NCI-H774 (cell line): ENCODE measurements around the gene MTMR3.

Experiments
- DNase-seq: peaks from one replicate; lab custom pipeline; 2025; lab: John Stamatoyannopoulos, UW

The MTMR3 gene

DNA sequence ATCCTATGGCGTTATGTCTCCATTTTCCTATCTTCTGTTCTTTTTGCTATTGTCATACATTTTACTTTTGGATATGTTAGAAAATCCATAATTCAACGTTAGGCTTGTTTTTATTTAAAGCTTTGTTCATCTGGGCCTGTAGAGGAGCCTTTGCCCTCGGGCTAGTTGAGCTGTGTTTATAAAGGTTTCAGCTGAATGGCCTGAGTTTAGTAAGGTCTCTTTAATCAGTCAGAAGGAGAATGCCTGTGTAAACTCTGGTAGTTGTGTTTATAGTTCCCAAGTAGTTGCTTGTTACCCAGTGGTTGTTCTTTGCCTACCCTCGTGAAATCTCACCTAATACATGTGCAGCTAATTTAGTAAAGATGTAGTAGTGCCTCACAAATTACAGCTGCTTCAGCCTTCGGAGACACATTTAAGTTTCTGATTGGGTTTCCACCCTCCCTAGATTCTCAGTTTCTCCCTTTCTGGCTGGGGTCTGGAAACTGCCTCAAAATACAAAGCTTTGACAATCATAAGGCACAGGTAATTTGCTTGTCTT lies 33.1 kb downstream of the MTMR3 start:
- no peak for DNase-seq

DNA sequence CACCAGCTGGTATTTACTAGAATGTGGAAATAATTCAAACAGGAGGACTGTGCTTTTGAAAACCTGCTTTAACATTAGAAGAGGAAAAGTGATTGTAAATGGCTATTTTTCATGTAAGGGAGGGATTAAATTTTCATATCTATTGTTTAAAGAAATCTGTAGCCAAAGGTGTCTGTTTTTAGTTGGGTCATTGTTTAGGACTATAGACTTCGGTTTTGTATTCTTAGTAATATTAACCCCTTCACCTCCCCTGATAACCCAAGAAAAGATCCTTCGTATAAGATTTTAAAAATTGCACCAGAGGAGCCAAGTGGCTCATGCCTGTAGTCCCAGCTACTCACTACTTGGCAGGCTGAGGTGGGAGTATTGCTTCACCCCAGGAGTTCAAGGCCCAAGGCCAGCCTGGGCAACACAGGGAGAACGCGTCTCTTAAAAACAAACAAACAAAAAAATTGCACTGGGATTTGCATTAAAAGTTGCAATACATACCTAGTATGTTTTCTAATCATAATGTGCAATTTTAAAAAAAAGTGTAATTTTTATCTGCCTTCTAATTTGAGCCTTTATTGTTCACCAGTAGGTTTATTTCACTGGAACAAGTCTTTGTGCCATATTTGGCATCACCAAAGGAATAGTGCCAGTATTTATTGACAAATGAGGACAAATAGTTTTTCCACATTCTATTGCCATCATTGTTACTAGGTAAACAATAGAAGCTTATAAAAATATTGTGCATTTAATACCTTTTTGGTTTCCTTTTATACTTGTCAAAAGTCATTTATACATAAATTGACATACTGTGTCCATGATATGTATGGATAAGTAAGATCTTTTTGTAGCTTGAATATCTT lies 34.3 kb downstream of the MTMR3 start:
- DNase-seq = no peak

DNA sequence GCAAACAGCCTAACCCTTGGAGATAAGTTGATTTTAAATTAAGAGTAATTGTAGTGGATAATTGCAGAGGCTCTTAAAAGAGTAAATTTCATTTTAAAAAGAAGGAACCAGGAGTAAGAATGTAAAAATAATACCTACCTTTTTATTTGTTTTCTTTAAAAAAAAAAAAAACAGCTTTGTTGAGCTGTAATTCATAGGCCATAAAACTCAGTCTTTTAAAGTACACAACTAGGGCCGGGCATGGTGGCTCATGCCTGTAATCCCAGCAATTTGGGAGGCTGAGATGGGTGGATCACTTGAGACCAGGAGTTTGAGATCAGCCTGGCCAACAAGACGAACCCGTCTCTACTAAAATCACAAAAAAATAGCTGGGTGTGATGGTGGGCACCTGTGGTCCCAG lies 42.4 kb downstream of the MTMR3 start:
- DNase-seq = no peak

DNA sequence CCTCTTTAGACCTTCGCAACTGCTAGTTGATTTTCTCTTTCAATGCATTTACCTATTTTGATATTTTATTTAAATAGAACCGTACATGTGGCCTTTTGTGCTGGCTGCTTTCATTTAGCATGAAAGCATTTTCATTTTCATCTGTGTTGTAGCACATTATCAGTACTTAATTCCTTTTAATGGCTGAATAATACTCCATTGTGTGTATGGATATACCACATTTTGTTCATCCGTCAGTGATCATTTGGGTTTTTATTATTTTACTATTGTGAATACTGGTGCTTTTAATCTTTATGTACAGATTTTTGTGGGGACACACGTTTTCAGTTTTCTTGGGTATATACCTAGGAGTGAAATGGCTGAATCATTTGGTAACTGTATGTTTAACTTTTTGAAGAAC lies 43.1 kb downstream of the MTMR3 start:
- DNase-seq = no peak

DNA sequence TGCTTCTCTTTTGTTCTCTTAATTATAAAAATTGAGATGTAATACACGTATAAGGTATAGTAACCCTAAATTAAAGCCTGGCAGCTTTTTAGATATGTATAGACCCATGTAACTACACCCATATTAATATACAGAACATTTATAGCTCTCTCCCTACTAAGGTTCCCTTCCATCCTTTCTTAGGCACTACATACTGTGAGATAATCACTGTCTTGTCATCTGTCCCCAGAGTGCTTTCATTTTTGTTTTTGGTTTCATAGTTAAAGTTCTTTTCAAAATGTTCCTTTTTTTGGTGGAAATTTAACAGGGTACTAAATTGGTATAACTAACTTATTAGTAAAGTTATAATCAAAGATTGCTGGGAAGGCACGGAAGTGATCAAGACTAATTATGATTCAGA lies 49.2 kb downstream of the MTMR3 start:
- no peak for DNase-seq

DNA sequence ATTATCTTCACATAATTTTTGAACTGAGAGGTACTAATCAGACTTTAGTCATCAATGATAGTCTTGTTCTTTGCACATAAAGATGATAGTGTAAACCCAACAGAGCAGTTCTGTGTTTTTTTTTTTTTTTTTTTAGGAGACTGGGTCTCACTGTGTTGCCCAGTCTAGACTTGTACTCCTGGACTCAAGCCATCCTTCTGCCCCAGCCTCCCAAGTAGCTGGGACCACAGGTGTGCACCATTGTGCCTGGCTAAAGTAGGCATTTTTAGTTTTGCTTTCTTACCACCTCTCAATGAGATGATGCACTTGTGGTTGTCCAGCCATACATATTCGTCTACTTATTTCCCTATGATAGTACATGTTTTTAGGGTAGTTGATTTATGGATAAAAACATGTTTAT lies 50.6 kb downstream of the MTMR3 start:
- no peak for DNase-seq

DNA sequence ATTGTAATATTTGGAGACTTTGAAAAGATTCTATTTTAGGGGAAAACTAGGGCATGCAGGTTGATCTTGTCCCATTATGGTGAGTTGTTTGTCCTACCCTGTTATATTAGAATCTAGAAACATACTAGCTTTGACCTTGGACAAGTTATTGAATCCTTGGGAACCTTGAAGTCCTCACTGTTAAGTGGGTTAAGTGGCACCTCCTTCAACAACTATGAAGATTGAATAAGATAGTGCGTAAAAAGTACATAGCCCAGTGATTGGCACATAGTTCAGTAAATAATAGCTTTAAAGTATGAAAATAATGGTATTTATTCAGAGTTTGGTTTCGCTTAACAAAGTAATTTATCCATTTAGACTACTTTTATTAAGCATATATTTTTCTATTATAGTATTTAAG lies 51.6 kb downstream of the MTMR3 start:
- DNase-seq = no peak

DNA sequence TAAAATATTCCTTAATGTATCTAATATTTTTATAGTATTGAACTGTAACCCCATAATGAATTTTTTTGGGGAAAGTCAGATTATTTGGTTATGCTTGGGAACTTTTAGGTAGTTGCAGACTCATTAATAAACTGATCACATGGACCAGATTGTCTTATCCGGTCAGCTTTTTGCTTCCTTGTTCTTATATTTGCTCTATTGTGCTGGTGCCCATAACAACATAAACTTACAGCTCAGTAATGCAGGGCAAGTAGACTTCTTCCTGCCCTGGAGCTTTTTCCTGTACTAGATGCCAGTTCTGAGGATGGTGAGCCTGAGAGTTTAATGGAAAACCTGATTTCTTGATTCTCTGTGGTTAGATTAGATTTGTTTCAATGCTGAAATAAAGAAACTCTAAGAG lies 53.2 kb downstream of the MTMR3 start:
- no peak for DNase-seq

DNA sequence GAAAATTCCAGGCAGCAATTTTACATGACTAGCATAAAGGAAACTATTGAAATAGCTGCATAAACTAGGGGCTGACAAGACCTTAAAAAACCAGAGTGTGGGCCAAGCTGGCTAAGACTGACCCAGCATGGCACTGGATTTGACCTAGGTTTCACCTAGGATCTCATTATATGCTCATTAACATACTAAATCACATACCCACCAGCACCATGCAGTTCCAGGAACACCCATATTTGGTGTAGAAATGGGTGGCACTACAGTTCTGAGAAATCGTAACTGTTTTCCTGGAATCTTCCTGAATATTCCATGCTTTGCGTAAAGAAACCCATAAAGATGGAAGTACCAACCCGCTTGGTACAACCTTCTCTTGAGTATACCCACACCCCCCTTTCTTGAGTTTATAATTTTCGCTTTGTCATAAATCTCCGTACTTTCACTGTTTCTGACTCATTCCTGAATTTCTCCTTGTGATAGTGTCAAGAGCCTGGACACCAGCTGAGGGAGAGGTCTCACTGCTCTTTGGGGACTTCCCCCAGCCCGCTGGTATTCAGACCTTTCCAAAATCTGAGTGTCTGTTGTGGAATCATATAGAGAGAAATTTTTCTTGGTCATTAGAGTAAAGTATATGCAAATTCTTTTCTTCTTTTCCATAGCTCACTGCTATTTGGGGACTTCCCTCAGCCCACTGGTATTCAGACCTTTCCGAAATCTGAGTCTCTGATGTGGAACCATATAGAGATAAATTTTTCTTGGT lies 55.1 kb downstream of the MTMR3 start:
- DNase-seq = no peak

DNA sequence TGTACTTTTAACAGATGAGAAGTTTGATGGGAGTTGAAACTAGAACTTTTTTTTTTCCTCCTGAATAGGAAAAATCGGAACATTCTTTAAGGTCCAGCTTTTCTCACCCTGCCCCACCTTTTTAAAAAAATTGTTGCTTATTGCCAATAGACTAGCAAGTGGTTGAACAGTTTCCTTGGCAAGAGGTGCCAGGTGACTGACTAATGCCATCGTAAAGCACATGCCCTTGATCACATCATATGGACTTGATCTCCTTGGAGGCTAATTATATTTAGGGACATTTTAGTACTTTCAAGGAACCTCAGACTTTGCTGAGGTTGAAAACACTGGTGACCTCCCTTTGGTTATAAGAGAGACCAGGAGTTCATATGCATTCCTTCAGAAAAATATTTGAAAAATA lies 57.6 kb downstream of the MTMR3 start:
- no peak for DNase-seq

DNA sequence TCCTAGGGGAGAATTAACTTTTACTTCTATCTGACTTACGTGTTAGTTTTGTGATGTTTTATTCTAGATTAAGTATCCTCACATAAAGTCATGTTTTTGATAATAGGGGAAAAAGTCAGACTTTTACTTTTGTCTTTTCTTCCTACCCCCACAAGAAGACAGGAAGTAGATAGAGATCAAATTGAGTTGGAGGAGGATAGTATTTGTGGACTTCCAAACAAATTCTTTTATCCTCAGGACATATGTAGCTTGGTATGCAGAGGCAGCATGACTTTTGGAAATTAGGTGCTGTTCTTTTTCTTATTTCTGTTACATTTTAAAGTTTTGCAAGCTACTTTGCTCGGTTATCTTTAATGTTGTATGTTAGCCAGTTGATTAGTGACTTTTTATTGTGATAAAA lies 61.4 kb downstream of the MTMR3 start:
- DNase-seq = no peak

DNA sequence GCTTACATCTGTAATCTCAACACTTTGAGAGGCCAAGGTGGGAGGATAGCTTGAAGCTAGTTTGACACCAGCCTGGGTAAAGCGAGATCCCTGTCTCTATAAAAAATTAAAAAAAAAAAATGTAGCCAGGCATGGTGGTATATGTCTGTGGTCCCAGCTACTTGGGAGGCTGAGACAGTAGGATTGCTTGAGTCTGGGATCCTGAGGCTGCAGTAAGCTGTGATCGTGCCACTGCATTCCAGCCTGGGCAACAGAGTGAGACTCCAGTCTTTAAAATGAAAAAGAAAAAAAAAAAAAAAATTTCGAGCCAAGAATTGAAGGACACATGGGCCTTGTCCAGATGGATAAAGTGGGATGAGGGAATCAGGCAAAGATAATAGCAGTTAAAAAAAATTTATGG lies 62.5 kb downstream of the MTMR3 start:
- DNase-seq = no peak

DNA sequence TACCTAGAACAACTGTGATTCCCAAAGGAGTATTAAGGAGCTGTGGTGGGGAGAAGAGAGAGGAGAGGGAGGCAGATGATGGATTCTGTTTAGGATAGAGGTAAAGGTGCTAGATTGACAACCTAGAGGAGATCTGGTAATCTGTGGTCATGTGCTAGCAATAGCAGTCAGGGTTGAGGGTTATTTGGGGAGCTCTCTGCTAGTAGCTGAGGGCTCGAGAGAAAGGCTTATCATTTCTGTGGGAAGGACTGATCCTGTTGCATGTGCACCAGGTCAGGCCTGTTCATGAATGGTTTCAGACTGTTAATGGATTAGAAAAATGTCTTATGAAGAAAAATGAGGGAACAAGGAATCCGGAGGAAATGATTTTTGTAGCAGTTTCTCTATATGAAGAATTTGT lies 63.2 kb downstream of the MTMR3 start:
- DNase-seq = no peak

DNA sequence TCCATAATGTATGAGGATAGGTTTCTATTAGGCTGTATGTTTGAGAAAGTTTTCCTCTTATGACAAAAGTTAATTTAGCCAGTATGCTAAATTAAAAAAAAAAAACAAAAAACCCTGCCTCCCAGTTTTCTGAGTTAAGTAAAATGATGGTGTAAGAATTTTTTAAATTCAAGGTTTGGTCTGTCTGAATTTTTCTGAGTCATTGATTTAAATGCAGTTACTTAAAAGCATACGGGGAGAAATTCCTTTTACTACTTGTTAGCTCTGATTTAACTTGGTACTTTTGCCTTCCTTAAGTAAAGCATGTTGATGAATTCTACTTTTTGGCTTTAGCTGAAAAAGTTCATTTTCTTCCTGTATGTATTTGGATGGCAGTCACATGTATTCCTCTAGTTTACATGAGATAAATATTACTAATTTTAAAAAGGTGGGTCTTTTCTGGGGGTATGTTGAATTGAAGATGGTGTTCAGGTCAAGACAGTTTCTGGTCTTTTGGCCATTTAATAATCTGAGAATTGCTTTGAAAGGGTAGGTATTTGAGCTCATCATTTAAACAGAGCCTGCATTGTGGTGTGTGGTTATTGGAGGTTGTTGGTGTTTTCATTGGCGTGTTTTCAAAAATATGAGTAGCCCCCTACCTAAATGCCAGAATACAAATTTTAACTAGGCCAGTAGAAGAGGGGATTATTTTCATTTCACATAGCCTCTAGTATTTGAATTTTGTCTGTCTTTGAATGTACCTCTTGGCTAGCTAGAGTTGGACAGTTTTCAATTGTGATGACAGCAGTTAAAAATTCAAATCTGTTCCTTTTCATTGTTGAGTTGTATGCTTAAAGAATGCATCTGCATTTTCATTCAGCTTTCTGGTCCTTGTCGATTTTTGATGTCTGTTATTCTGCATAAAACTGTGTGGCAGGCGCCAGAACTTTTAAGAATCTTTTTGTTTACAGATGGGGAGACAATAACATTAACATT lies 64.7 kb downstream of the MTMR3 start:
- DNase-seq = no peak

DNA sequence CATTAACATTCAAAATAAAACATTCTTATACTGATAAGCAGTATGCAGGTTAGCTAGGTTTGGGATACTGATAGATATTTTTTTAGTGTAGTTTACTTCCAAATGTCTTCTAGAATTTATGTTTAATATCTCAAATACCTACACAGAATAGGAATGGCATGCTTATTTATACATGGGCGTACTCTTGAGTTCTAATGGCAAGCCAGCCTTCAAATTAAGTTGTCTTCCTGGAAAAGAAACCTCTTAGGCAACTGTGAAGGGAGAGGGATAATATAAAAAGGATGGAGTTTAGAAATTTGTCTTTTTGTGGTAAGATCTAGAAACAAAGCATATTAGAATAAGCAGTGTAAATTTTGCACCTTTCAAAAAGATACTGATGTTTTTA lies 65.4 kb downstream of the MTMR3 start:
- DNase-seq = no peak

DNA sequence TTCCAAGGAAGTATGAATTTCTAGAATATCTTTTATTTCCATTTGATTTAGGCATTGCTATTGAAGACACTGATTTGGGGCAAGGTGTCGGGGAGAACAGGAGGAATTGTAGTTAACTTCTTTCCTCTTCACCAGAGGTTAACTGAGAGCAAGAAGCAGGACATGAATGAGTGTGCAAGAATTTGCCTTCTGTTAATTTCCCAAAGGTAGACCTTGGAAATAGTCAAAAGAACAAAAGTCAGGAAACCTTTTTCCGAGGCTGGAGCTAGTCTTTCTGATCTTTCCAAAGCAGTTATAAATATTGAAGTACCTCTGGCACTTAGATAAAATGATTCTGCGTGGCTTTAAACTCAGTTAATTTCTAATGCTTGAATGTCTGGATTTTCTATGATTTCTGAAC lies 66.9 kb downstream of the MTMR3 start:
- DNase-seq = no peak

DNA sequence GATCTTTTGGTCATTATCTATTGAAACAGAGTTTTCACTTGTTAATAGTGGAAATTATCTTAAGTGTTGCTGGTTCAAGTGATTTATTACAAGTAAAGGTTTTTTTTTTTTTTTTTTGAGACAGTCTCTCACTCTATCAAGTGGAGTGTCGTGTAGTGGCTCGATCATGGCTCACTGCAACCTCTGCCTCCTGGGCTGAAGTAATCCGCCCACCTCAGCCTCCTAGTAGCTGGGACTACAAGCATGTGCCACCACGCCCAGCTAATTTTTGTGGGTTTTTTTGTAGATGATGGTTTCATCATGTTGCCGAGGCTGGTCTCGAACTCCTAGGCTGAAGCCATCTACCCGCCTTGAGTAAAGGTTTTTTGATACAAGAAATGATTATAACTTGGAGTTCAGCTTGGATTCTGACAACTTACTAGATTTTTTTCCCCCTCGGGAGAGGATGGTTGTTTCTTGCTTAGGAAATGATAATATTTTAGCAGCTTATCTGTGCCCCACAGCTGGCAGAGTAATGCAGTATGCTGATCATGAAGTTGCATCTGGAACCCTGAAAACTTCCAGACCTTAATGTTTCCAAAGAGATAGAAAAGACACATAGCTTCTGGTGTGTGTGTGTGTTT lies 68.9 kb downstream of the MTMR3 start:
- DNase-seq = no peak

DNA sequence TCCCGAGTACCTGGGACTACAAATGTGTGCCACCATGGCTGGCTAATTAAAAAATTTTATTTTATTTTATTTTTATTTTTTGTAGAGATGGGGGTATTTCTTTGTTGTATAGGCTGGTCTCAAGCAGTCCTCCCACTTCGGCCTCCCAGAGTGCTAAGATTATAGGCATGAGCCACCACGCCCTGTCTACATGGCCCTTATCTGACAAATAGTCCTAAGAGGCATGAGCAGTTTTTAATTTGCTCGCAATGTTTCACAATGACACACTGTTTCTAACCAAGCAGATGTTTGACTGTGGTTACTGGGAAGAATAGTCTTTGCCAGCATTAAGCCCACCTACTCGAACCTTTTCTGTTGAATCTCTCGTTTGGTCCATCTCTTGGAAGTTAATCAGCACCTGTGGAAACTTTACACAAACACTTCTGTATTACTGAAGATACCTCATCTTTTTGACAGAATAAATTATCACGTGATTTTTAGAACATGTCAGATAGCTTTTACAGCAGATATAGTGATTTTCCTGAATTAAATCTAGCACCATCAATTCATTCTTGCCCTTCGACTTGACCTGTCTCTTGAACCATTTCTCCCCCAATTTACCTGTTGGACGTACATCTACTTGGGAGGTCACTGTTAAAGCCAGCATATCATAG lies 71.4 kb downstream of the MTMR3 start:
- DNase-seq = no peak

DNA sequence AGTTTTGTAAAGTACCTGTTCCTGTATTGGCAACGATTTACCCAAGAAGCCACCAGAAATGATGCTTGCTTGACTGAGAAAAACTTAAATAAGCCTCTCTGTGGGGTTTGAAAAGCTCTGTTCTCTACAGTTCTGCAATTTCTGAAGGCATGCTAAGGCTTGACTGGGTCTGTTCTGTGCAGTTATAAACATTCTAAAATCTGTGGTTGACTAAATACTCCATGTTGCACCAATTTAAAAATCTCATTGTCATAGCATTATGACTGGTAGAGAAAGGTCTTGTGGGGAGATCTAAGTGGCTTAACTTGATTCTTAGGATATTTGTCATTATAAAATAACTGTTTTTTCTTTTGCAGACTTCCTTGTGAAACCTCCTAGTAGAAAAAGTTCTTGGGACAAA lies 73.7 kb downstream of the MTMR3 start:
- DNase-seq = no peak

DNA sequence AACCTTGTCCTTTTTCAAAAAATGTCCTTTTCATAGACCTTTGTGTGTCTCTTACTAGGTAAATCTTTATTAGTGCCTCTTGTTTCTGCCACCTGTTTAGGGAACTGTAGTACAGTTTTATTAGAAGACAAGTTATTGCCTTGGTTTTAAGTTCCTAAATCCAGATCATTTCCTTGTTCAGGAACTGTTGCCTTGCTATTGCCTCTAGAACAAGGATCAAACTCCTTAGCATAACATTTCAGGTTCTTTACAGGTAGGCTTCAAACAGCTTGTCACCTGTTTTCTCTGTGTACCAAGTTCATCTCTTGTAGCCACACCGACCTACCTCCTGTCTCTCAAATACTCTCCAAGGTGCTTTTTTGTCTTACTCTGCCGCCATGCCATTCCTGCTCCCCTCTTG lies 75.2 kb downstream of the MTMR3 start:
- no peak for DNase-seq

DNA sequence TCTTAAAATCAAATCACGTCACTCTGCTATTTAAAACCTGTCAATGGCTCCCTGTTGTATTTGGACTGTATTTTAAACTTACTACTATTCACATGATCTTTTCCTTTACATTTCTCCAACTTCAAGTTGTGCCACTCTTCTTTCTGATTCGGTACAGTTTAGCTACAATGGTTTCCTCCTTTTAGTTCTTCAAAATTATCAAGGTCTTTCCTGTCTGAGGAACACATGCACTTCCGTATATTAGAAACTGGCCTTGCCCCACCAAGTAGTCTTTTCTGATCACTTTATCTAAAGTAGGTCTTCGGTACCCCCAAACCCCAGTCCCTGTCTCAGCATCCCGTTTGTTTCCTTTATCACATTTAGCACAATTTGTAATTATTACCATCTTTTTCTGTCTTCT lies 81.8 kb downstream of the MTMR3 start:
- no peak for DNase-seq
